HEK293 (cell line): ENCODE results near the gene LILRA6.

ENCODE experiments used
- CTCF ChIA-PET: fragments of 350-600 bp; formaldehyde crosslinking; extraction: SDS; loops from one replicate; lab custom pipeline; 2021; ENCODE audit warnings: antibody characterized with exemption; lab: Yijun Ruan, JAX
- POLR2A ChIA-PET: fragments of 300-600 bp; formaldehyde crosslinking; extraction: SDS; loops from one replicate; lab custom pipeline; 2020; ENCODE audit warnings: antibody characterized with exemption, inconsistent platforms; lab: Yijun Ruan, JAX
- H3K27ac ChIP-seq: fragments of 200-500 bp; sonication (Bioruptor generic); 2 replicates; pipeline ENCODE4 v1.5.1; 2014; ENCODE audit warnings: low read depth, low read length, control low read depth, inconsistent platforms; ENCODE audit errors: extremely low read depth
- H3K36me3 ChIP-seq, 2 experiments: fragments of 200-500 bp in 1 of 2; sonication (Bioruptor generic) in 1 of 2; 1 replicate in 1 of 2; 2 replicates in 1 of 2; pipeline ENCODE4 v1.5.1; 2014 to 2017; ENCODE audit warnings: inconsistent platforms in 2 of 2, low read length in 2 of 2; ENCODE audit not compliant: control insufficient read depth in 2 of 2, insufficient read depth in 1 of 2
- H3K4me1 ChIP-seq: fragments of 200-500 bp; sonication (Bioruptor generic); 2 replicates; pipeline ENCODE4 v1.5.1; 2014; ENCODE audit warnings: mild to moderate bottlenecking, low read length, inconsistent platforms; ENCODE audit not compliant: control insufficient read depth, insufficient read depth
- H3K4me3 ChIP-seq: 2 replicates; pipeline ENCODE4 v1.5.1; 2011; ENCODE audit warnings: low read depth, mild to moderate bottlenecking, control low read depth, low read length, moderate library complexity
- H3K9me3 ChIP-seq: fragments of 200-500 bp; sonication (Bioruptor generic); 2 replicates; pipeline ENCODE4 v1.5.1; 2014; ENCODE audit warnings: low read depth, low read length, inconsistent platforms; ENCODE audit not compliant: control insufficient read depth, insufficient read depth
- GLIS1 ChIP-seq: fragments of 450-650 bp; formaldehyde crosslinking; IDR thresholded peaks from 2 replicates; pipeline ENCODE4 v1.5.1; 2016; ENCODE audit warnings: missing biosample characterization, missing genetic modification characterization
- HIC1 ChIP-seq: fragments of 450-650 bp; formaldehyde crosslinking; IDR thresholded peaks from 2 replicates; pipeline ENCODE4 v1.5.1; 2016; ENCODE audit warnings: missing biosample characterization, missing genetic modification characterization
- HOXD13 ChIP-seq: sonication (generic); formaldehyde crosslinking; IDR thresholded peaks from 2 replicates; pipeline ENCODE4 v1.8.0; 2022; ENCODE audit warnings: missing genetic modification reagents, borderline replicate concordance
- IKZF3 ChIP-seq: fragments of 450-650 bp; IDR thresholded peaks from 2 replicates; pipeline ENCODE4 v1.5.0; 2018; ENCODE audit warnings: missing biosample characterization, mild to moderate bottlenecking, missing genetic modification characterization, moderate library complexity
- KLF9 ChIP-seq: fragments of 450-650 bp; formaldehyde crosslinking; IDR thresholded peaks from 2 replicates; pipeline ENCODE4 v1.5.1; 2016; ENCODE audit warnings: missing biosample characterization, missing genetic modification characterization, low read depth
- PATZ1 ChIP-seq: fragments of 450-650 bp; formaldehyde crosslinking; IDR thresholded peaks from 2 replicates; pipeline ENCODE4 v1.5.1; 2016; ENCODE audit warnings: missing biosample characterization, missing genetic modification characterization
- PRDM10 ChIP-seq: fragments of 450-650 bp; formaldehyde crosslinking; IDR thresholded peaks from 2 replicates; pipeline ENCODE4 v1.5.1; 2016; ENCODE audit warnings: missing biosample characterization, missing genetic modification characterization
- PRDM6 ChIP-seq: fragments of 450-650 bp; formaldehyde crosslinking; IDR thresholded peaks from 2 replicates; pipeline ENCODE4 v1.5.1; 2017; ENCODE audit warnings: missing biosample characterization, missing genetic modification characterization
- REST ChIP-seq: fragments of 450-650 bp; formaldehyde crosslinking; IDR thresholded peaks from 2 replicates; pipeline ENCODE4 v1.5.1; 2016; ENCODE audit warnings: missing biosample characterization, missing genetic modification characterization
- ZBTB8A ChIP-seq: fragments of 450-650 bp; formaldehyde crosslinking; IDR thresholded peaks from 2 replicates; pipeline ENCODE4 v1.5.1; 2016; ENCODE audit warnings: missing biosample characterization, missing genetic modification characterization
- ZEB2 ChIP-seq: fragments of 450-650 bp; formaldehyde crosslinking; IDR thresholded peaks from 2 replicates; pipeline ENCODE4 v1.5.1; 2016; ENCODE audit warnings: missing biosample characterization, missing genetic modification characterization
- ZNF10 ChIP-seq: fragments of 450-650 bp; formaldehyde crosslinking; IDR thresholded peaks from 2 replicates; pipeline ENCODE4 v1.5.1; 2017; ENCODE audit warnings: missing biosample characterization, missing genetic modification characterization
- ZNF221 ChIP-seq: fragments of 450-650 bp; formaldehyde crosslinking; IDR thresholded peaks from 2 replicates; pipeline ENCODE4 v1.5.1; 2017; ENCODE audit warnings: missing biosample characterization, missing genetic modification characterization, borderline replicate concordance
- ZNF239 ChIP-seq: fragments of 450-650 bp; formaldehyde crosslinking; IDR thresholded peaks from 2 replicates; pipeline ENCODE4 v1.5.1; 2016; ENCODE audit warnings: missing biosample characterization, missing genetic modification characterization
- ZNF530 ChIP-seq: fragments of 450-650 bp; formaldehyde crosslinking; IDR thresholded peaks from 2 replicates; pipeline ENCODE4 v1.5.1; 2016; ENCODE audit warnings: low read depth, missing biosample characterization, missing genetic modification characterization
- ZNF629 ChIP-seq: fragments of 450-650 bp; formaldehyde crosslinking; IDR thresholded peaks from 2 replicates; pipeline ENCODE4 v1.5.1; 2017; ENCODE audit warnings: missing biosample characterization, missing genetic modification characterization
- ZNF692 ChIP-seq: fragments of 450-650 bp; formaldehyde crosslinking; IDR thresholded peaks from 2 replicates; pipeline ENCODE4 v1.5.1; 2016; ENCODE audit warnings: missing biosample characterization, missing genetic modification characterization
- ZNF701 ChIP-seq: fragments of 450-650 bp; formaldehyde crosslinking; IDR thresholded peaks from 2 replicates; pipeline ENCODE4 v1.5.1; 2016; ENCODE audit warnings: missing biosample characterization, missing genetic modification characterization
- ZNF830 ChIP-seq: fragments of 450-650 bp; IDR thresholded peaks from 2 replicates; pipeline ENCODE4 v1.5.0; 2018; ENCODE audit warnings: missing biosample characterization, missing genetic modification characterization, low read depth, mild to moderate bottlenecking, moderate library complexity
- ZXDB ChIP-seq: fragments of 450-650 bp; formaldehyde crosslinking; IDR thresholded peaks from 2 replicates; pipeline ENCODE4 v1.5.1; 2016; ENCODE audit warnings: missing biosample characterization, missing genetic modification characterization

Gene LILRA6

GRCh38 chr19:54191011-54191810, 51.4 kb downstream of the LILRA6 start, which contains the start of gene TSEN34 (continued):
- TF ChIP-seq PATZ1 (tag by site-specific recombination): peak; percentile 44
- TF ChIP-seq ZXDB: 0 out of 2 replicates have a peak, but pooled peaks have one; percentile 65
- peak; percentile 99 for TF ChIP-seq PRDM10 (tag by site-specific recombination)
- no peak for TF ChIP-seq ZNF830 (tag by site-specific recombination)
- peak; percentile 63; the same call in 1 of the 2 replicates for TF ChIP-seq REST
- TF ChIP-seq HIC1: peak; percentile 51; the same call in 1 of the 2 replicates
- TF ChIP-seq ZNF221: no peak
- TF ChIP-seq PRDM6 (tag by site-specific recombination): no peak
- TF ChIP-seq ZNF239: no peak
- peak; percentile 99 for TF ChIP-seq KLF9
- TF ChIP-seq, all 188 proteins: peak for 40

- CTCF ChIA-PET: interaction anchor here (1.0 to 1.5 kb wide), 2 partner anchors 8 to 42 kb away, joined by 3 to 4 read pairs; no protein-coding TSS in a partner anchor
- Histone ChIP-seq H3K4me1 (peaks cover 14% of the 10 kb centered on the region), H3K9me3 (no peaks in the 10 kb centered on the region), H3K27ac (peak overlapping the region; percentile 90), H3K36me3 (peaks cover 32 to 44% of the 10 kb centered on the region in 2 experiments), H3K4me3 (peak overlapping the region; percentile 64)
- POLR2A ChIA-PET: interaction anchor here (0.5 to 6.4 kb wide), 10 partner anchors 10 to 273 kb away, joined by 3 to 241 read pairs (median 16); partner anchors contain the start of genes CNOT3, LENG1, LENG9 and PRPF31
- no peak for TF ChIP-seq ZNF10 (tag by site-specific recombination)
- no peak for TF ChIP-seq ZNF530 (tag by site-specific recombination)
- peak; percentile 21; the same call in 1 of the 2 replicates for TF ChIP-seq GLIS1 (tag by site-specific recombination)
- no peak for TF ChIP-seq ZBTB8A (tag by site-specific recombination)
- TF ChIP-seq ZEB2 (tag by site-specific recombination): 0 out of 2 replicates have a peak, but pooled peaks have one; percentile 12
- TF ChIP-seq ZNF629 (tag by site-specific recombination): peak; percentile 89
- no peak for TF ChIP-seq ZNF692 (tag by site-specific recombination)
- no peak for TF ChIP-seq HOXD13
- no peak for TF ChIP-seq ZNF701 (tag by site-specific recombination)
- no peak for TF ChIP-seq IKZF3
These were observed 52.0 kb downstream of the LILRA6 start for GRCh38 chr19:54190503-54191010.
